GM10266 (cell line): ENCODE measurements around the gene TIPARP.

ENCODE experiments used
- DNase-seq: peaks from one replicate; pipeline ENCODE4 v3.0.0; 2012; ENCODE audit errors: extremely low spot score
- TF ChIP-seq, protein P1 (sequence below): IDR thresholded peaks from 2 replicates; pipeline ENCODE4 v1.5.1; 2012; ENCODE audit warnings: mild to moderate bottlenecking, low read depth; ENCODE audit not compliant: control insufficient read depth, insufficient read depth; ENCODE audit errors: missing control alignments

The TIPARP gene

DNA sequence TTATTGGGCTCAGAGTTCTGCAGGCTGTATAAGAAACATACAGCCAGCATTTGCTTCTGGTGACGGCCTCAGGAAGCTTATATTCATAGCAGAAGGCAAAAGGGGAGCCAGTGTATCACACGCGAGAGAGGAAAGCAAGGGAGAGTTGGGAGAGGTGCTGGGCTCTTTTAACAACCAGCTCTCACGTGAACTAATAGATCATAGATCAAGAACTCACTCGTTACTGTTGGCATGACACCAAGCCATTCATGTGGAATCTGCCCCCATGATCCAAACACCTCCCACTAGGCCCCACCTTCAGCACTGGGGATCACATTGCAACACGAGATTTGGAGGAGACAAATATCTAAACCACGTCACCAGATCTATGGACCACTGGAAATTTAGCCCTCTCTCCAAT lies 70.2 kb downstream of the TIPARP start:
- TF ChIP-seq, protein P1, sequence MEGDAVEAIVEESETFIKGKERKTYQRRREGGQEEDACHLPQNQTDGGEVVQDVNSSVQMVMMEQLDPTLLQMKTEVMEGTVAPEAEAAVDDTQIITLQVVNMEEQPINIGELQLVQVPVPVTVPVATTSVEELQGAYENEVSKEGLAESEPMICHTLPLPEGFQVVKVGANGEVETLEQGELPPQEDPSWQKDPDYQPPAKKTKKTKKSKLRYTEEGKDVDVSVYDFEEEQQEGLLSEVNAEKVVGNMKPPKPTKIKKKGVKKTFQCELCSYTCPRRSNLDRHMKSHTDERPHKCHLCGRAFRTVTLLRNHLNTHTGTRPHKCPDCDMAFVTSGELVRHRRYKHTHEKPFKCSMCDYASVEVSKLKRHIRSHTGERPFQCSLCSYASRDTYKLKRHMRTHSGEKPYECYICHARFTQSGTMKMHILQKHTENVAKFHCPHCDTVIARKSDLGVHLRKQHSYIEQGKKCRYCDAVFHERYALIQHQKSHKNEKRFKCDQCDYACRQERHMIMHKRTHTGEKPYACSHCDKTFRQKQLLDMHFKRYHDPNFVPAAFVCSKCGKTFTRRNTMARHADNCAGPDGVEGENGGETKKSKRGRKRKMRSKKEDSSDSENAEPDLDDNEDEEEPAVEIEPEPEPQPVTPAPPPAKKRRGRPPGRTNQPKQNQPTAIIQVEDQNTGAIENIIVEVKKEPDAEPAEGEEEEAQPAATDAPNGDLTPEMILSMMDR = no peak
- DNase-seq = no peak

DNA sequence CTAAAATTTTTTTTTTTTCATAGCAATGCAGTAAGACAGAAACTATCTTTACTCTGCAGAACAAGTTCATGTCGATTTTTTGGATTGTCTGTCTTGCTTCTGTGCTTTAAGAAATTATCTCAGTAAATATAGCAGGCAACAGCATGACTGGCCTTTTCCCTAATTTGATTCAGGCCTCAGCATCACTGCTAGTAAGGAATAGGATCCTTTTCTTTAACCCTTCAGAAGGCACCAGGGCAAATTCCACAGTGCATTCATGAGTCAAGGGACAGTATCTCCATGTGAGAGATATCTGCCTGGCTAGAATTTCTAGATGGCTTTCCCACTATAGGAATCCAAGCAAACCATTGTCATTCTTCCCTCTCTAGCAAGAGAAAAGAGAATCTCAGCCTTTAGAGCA lies 71.4 kb downstream of the TIPARP start:
- no peak for DNase-seq
- TF ChIP-seq, protein P1 = no peak

- DNase-seq = no peak
- TF ChIP-seq, protein P1 = no peak
Observed at GRCh38 chr3:156747046-156747445, 72.7 kb downstream of the TIPARP start.

GRCh38 chr3:156749244-156749643 lies 74.9 kb downstream of the TIPARP start:
- DNase-seq = no peak

GRCh38 chr3:156750191-156750873 lies 75.9 kb downstream of the TIPARP start:
- TF ChIP-seq, protein P1 = no peak
- no peak for DNase-seq

More at GRCh38 chr3:156749244-156749643, 74.9 kb downstream of the TIPARP start:
- TF ChIP-seq, protein P1 = no peak

DNA sequence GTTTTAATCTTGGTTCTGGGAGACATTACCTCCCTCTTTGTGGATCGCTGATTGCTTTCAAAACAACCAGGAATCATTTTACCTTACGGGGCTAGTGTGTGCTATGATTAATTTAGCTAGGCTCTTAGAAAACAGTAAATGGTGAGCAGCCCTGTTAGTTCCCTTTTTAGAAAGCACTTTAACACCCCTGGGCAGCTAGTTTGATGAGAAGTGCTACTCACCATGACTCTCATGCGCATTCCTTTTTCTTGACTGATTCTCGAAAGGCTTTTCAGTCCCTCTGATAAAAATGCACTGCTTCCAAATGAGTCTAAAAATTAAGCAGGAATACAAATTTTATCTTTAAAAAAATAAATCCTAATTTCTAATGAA lies 76.5 kb downstream of the TIPARP start:
- TF ChIP-seq, protein P1 = no peak
- DNase-seq = no peak

GRCh38 chr3:156751461-156752025 lies 77.2 kb downstream of the TIPARP start:
- no peak for DNase-seq
- TF ChIP-seq, protein P1 = no peak
